ENCODE measurements around the gene RNU1-4.
"Not testable (repeated sequence)": the region's sequence is repeated elsewhere in the genome, so short reads cannot be mapped to it uniquely, and the experiment has no call there.

RNU1-4 gene

DNA sequence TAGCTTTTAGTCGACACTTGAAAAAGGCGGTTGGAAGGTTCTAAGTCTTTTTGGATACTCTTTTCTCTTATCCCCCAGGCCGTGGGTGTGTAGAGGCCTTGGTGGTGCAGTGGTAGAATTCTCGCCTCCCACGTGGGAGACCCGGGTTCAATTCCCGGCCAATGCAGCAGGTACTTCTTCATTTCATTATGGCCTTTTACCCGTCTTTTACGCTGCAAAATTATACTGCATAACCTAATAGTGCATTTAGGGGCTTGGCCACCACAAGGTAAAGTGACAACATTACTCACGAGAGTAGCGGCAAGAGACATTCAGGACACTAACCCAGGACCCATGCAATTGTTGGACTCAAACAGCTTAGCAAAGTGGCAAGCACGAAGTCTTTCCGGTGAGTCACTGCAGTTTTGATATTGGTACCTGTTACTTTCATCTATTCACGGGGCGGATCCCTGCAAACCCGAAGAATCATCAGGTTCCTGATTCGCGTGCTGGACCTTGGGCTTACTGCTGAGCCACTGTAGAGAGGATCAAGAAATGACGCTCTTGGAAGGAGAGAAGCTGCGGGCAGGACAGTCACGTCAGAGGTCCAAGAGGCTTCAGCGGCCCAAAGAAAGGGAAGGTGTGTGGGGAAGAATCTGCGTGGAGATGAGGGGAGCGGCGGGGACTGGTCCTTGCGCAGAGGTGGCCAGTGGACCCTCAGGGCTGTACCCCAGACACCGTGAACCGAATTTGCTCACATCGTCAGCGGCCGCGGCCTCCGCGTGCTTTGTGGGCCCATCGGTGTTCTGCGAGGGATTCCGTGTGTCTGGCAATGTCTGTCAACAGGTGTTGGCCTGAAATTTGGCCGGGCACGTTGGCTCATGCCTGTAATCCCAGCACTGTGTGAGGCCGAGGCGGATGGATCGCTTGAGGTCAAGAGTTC lies 12.9 kb upstream of the RNU1-4 start:
- no peak overlapping the region for H3K4me3 ChIP-seq (ENCODE audit: low read length)
- no peak overlapping the region for H2AFZ ChIP-seq (ENCODE audit: low read depth, low read length)
- peaks cover 6% of the 10 kb centered on the region for H3K9me3 ChIP-seq (ENCODE audit: low read length)
- no peaks in the 10 kb centered on the region for H3K27me3 ChIP-seq (ENCODE audit: insufficient read depth, low read length)
- H3K4me1 ChIP-seq (ENCODE audit: insufficient read depth, low read length) = peaks cover under 1% of the 10 kb centered on the region
- no peaks in the 10 kb centered on the region for H3K36me3 ChIP-seq (ENCODE audit: insufficient read depth, low read length)

DNA sequence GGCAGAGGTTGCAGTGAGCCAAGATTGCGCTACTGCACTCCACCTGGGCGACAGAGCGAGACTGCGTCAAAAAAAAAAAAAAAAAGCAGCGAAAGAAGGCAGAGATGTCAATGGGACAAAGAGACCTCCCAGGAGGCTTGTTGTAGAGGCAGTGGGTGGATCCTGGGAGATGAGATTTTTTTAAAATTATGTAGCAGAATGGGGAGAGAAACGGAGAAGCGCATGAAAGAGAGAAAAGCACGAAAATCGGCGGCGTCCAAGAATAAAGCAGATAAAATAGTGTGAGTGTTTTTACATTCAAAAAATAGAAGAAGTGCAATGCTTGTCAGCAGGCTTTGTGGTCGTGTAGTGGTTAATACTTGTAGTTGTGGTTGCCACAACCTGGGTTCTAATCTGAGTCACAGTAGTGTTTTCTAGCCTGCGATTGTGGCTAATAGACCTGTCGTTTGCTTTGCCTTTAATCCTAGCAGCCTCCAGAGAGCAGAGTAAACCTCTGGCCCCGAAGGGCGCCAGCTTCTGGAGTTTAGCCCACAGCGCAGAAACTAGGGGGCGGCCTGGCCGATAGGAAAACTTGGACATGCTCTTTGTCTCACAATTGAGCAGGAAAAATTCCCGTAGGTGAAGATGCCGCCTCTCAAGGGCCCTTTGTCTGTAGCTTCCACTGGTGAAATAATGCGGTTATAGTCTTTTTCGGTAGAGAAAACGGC lies 11.9 kb upstream of the RNU1-4 start:
- H3K36me3 ChIP-seq (ENCODE audit: insufficient read depth, low read length); H3K27me3 ChIP-seq (ENCODE audit: insufficient read depth, low read length); H3K9me3 ChIP-seq (ENCODE audit: low read length); H2AFZ ChIP-seq (ENCODE audit: low read depth, low read length); H3K4me3 ChIP-seq (ENCODE audit: low read length); H3K4me1 ChIP-seq (ENCODE audit: insufficient read depth, low read length): not testable (repeated sequence)

DNA sequence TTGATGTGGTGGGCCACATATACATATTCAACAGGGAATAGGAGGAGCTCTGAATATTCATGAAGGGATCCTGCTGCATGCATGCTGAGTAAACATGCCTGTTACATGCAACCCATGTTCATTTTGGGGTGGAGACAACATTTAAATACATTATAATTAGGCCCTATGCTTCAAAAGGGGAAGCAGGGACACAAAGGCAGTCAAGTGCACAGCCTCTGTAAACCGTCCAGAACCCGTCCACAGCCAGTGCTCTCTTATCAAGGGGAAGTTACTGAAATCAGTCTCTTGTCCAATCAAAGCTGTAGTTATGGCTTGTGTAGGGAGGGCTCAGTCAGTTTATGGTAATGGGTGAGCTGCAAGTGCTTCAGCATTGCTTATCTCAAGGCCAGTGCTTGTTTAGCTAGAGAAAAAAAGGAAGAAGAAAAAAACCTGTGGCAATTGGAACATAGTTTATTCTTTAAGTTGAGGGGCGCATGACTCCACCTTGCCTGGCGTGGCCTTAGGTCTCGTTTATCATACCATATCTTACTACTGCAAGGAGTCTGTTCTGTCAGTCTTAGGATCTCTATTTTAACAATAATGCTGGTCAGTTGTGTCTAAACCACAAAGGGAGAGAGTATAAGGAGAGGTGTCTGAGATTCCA lies 7.9 kb upstream of the RNU1-4 start:
- not testable (repeated sequence) for H3K36me3 ChIP-seq (ENCODE audit: insufficient read depth, low read length); H3K27me3 ChIP-seq (ENCODE audit: insufficient read depth, low read length); H3K4me1 ChIP-seq (ENCODE audit: insufficient read depth, low read length); H3K9me3 ChIP-seq (ENCODE audit: low read length); H2AFZ ChIP-seq (ENCODE audit: low read depth, low read length); H3K4me3 ChIP-seq (ENCODE audit: low read length)

DNA sequence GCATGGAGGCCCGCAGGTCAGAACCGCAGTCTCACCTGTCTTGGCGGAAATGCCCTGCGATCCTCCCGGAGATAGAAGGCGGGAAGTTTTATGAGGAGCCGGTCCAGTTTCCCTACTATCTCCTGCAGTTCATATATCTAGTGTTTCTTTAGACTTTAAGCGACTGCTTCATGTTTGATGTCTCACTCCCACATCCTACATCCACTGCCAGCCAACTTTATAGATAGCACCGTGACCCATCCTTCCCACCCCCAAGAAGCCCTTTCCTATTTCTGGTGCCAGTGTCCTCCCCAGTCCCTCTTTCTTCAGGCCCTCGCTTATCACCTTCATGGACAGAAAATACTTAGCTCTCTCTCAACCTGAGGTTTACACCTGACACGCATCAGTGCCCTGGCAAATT lies 914 bp downstream of the RNU1-4 start:
- not testable (repeated sequence) for H3K4me3 ChIP-seq (ENCODE audit: low read length); H3K4me1 ChIP-seq (ENCODE audit: insufficient read depth, low read length); H2AFZ ChIP-seq (ENCODE audit: low read depth, low read length); H3K9me3 ChIP-seq (ENCODE audit: low read length); H3K36me3 ChIP-seq (ENCODE audit: insufficient read depth, low read length); H3K27me3 ChIP-seq (ENCODE audit: insufficient read depth, low read length)

DNA sequence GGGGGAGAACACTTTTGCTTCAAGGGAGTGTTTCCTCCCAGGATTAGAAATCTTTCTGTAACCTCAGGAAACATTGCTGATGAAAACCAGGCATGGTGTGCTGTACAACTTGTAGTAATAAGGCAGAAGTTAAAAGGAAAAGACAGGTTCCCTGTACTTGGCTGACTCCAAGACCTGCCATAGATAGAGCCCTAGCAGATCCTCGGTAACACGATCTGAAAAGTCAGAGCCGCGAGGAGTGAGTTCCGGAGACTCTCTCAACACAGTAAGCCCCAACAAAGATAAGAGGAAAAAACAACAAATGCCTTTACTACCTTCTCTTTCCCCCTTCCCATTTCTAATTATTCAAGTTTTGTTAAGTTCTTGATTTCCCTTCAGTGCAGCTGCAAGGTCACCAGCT lies 7.3 kb downstream of the RNU1-4 start:
- not testable (repeated sequence) for H3K27me3 ChIP-seq (ENCODE audit: insufficient read depth, low read length)

DNA sequence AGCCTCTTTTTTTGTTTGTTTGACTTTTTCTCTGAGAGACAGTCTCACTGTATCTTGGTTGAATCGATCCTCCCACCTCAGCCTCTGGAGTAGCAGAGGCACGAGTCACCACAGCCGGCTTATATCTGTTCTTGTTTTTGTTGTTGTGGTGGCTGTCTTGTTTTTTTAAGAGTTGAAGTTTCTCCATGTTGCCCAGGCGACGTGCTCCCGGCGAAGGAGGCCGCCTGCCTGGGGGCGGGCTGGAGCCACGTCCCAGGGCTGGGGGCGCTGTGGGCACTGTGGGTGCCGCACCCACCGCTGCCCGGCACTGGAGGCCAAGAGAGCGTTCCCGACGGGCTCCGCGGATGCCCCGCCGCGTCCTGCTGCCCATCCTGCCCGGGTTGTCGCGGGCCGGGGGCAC lies 8.4 kb downstream of the RNU1-4 start:
- not testable (repeated sequence) for H3K4me1 ChIP-seq (ENCODE audit: insufficient read depth, low read length); H2AFZ ChIP-seq (ENCODE audit: low read depth, low read length); H3K27me3 ChIP-seq (ENCODE audit: insufficient read depth, low read length); H3K36me3 ChIP-seq (ENCODE audit: insufficient read depth, low read length); H3K9me3 ChIP-seq (ENCODE audit: low read length); H3K4me3 ChIP-seq (ENCODE audit: low read length)

More for the DNA sequence above, 7.3 kb downstream of the RNU1-4 start:
- H3K4me1 ChIP-seq (ENCODE audit: insufficient read depth, low read length); H3K9me3 ChIP-seq (ENCODE audit: low read length); H3K4me3 ChIP-seq (ENCODE audit: low read length); H2AFZ ChIP-seq (ENCODE audit: low read depth, low read length); H3K36me3 ChIP-seq (ENCODE audit: insufficient read depth, low read length): not testable (repeated sequence)

DNA sequence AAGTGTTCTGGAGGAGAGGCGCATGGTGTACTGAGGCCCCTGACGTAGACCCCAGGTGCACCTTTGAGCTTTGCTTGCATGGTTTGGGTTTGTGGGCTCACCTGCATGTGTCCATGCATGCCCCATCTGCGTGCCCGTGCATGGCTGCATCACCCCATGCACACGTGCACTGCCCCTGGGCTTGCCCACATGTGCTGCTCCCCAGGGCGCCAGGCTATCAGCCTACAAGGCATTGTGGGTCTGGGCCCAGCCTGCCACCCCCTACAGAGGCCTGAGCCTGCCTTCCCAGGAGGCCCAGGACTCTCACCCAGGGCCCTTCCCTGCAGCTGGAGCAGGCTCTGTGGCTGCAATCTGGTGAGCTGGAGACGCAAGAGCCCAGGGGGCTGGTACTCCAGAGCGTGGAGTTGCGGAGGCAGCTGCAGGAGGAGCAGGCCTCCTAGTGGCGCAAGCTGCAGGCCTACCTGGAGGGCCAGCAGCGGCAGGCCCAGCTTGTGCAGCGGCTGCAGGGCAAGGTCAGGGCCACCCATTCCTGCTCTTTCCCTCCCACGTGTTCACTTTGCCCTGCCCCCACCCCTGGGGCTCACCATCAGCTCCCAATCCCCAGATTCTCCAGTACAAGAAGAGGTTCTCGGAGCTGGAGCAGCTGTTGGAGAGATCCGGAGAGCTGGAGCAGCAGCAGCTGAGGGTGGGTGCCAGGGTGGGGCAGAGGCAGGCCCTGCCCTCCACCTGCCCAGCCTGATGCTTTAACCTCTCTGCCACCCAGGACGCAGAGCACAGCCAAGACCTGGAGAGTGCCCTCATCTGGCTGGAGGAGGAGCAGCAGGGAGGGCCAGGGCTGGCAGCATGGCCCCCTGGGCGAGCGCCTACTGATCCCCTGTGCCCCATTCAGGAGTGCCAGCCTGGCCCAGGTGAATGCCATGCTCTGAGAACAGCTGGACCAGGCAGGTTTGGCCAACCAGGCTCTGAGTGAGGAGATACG lies 9.9 kb downstream of the RNU1-4 start:
- not testable (repeated sequence) for H2AFZ ChIP-seq (ENCODE audit: low read depth, low read length); H3K4me1 ChIP-seq (ENCODE audit: insufficient read depth, low read length); H3K9me3 ChIP-seq (ENCODE audit: low read length); H3K27me3 ChIP-seq (ENCODE audit: insufficient read depth, low read length); H3K36me3 ChIP-seq (ENCODE audit: insufficient read depth, low read length); H3K4me3 ChIP-seq (ENCODE audit: low read length)

DNA sequence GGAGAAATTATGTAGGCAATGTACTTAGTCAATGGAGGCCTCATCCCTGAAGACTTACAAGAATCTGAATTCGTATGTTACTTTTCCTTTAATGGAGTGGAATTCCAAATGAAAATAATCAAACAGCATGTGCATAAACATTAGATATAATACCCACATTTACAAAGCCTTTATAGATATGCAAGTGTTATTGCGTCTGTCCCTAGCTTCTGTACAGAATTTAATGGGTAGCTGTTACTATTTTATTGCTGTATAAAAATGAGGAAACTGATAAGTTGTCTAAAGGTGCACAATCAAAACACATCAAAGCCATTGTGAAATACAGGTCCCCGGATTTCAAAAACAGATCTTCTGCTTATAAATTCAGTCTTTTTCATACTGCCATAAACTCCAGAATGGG lies 12.5 kb downstream of the RNU1-4 start:
- not testable (repeated sequence) for H3K4me1 ChIP-seq (ENCODE audit: insufficient read depth, low read length); H3K36me3 ChIP-seq (ENCODE audit: insufficient read depth, low read length); H3K27me3 ChIP-seq (ENCODE audit: insufficient read depth, low read length); H3K9me3 ChIP-seq (ENCODE audit: low read length); H3K4me3 ChIP-seq (ENCODE audit: low read length); H2AFZ ChIP-seq (ENCODE audit: low read depth, low read length)

DNA sequence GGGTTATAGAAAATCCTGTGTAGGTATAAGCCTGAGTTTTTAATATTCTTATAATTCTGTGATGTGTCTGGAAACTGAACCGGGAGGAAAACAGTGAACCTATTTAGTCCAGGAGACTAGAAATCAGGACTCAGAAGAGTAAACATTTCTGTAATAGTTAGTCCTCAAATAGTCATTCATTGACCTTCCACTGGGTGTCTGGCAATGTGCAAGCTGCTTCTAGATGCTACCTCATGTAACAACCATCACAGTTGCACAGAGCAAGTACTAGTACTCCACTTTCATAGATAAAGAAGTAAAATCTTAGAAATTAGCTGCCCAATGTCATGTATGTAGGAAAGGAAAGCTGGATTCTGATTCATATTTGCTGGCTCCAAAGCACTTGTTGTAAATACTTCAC lies 15.1 kb downstream of the RNU1-4 start:
- H3K27me3 ChIP-seq (ENCODE audit: insufficient read depth, low read length); H3K4me3 ChIP-seq (ENCODE audit: low read length); H3K4me1 ChIP-seq (ENCODE audit: insufficient read depth, low read length); H3K9me3 ChIP-seq (ENCODE audit: low read length); H3K36me3 ChIP-seq (ENCODE audit: insufficient read depth, low read length); H2AFZ ChIP-seq (ENCODE audit: low read depth, low read length): not testable (repeated sequence)

DNA sequence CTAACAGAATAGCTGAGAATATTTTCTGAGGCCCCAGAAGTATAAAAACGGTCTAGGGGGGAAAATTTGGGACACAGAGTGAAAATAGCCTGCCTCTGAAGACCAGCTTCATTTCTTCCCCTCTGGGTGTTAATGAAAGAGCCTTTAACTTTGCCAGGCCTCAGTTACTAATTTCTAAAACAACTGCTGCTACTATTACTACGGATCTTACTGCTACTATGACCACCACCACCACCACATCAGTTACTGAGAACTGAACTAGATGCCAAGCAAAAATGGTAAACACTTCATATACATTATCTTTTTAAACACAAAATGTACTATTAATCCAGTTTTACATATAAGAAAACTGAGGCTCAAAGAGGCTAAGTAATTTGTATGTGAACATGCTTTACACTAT lies 15.6 kb downstream of the RNU1-4 start:
- H3K27me3 ChIP-seq (ENCODE audit: insufficient read depth, low read length); H3K4me1 ChIP-seq (ENCODE audit: insufficient read depth, low read length); H3K4me3 ChIP-seq (ENCODE audit: low read length); H3K36me3 ChIP-seq (ENCODE audit: insufficient read depth, low read length); H3K9me3 ChIP-seq (ENCODE audit: low read length); H2AFZ ChIP-seq (ENCODE audit: low read depth, low read length): not testable (repeated sequence)

DNA sequence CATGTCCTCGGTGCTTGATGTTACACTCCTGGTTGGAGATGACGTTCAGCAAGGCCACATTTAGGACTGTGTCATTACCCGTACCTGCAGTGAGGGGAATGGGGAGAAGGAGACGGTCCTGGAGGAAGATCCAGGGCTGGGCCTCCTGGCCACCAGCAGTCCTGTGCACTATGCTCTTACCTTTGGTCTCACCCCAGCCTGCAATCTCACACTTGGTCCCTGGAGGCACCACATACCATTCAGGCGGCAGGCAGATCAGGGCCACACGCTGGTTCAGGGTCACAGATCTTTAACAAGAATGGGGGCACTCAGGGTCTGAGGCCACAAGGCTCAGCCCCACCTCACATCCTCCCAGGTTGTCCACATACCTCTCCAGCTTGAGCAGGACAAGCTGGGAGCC lies 17.3 kb downstream of the RNU1-4 start:
- H3K36me3 ChIP-seq (ENCODE audit: insufficient read depth, low read length); H3K4me1 ChIP-seq (ENCODE audit: insufficient read depth, low read length); H2AFZ ChIP-seq (ENCODE audit: low read depth, low read length); H3K27me3 ChIP-seq (ENCODE audit: insufficient read depth, low read length); H3K9me3 ChIP-seq (ENCODE audit: low read length); H3K4me3 ChIP-seq (ENCODE audit: low read length): not testable (repeated sequence)

DNA sequence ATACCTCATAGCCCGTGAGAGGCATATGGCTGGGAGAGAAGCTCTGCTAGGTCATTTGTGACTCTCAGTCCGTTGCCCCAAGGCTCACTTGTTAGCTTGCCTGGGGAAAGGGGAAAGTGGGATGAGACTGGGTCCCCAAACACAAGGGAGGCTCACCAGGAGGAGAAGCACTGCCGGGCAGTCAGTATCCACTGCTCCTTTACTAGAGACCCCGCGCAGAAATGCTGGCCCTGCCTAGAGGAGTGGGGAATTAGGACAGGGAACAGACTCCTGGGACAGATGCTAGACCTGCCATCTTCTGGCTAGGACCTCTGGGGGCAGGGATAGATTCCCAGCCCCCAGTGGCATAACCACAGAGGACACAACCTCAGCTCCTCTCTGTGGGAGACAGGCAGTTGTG lies 17.7 kb downstream of the RNU1-4 start:
- H3K36me3 ChIP-seq (ENCODE audit: insufficient read depth, low read length); H3K4me1 ChIP-seq (ENCODE audit: insufficient read depth, low read length); H3K4me3 ChIP-seq (ENCODE audit: low read length); H3K27me3 ChIP-seq (ENCODE audit: insufficient read depth, low read length); H3K9me3 ChIP-seq (ENCODE audit: low read length); H2AFZ ChIP-seq (ENCODE audit: low read depth, low read length): not testable (repeated sequence)

DNA sequence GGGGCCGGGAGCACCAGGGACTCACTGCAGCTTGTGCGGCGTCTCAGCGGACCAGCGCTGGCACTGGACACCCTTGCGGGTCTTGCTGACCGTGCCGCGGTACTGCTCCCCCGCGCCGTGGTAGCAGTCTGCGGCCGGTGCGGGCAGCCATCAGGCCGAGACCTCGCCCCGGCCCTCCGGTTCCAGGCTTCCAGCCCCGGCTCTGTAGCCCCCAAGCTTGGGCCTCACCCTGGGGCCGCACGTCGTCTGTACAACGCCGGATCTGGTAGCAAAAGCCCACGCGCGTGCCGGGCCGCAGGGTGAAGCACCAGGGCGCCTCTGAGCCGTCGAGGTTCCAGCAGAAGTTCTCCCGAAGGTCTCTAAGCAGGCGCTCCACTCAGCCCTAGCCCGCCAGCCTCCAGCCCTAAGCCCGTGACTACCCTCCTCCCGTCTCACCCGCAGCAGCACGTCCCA lies 18.8 kb downstream of the RNU1-4 start:
- not testable (repeated sequence) for H3K4me1 ChIP-seq (ENCODE audit: insufficient read depth, low read length); H3K4me3 ChIP-seq (ENCODE audit: low read length); H3K36me3 ChIP-seq (ENCODE audit: insufficient read depth, low read length); H2AFZ ChIP-seq (ENCODE audit: low read depth, low read length); H3K9me3 ChIP-seq (ENCODE audit: low read length); H3K27me3 ChIP-seq (ENCODE audit: insufficient read depth, low read length)
